ENCODE data around the gene CERKL.

Gene CERKL

DNA sequence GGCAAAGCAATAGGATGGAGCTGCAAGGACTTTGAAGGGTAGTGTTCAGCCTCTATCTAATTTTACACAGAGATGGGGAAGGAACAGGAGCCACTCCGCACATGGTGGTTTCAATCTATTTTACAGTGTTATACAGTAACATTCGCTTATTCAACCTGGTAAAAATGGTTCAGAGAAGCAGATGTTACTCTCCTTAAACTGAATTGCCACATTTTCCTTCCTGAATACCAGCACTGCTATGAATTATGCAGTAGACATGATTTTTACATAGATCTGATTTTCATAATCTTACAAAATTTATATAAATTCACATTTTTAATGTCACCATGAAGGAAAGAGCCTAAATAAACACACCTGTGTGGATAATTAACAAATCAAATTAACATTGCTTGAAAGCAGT lies 114.7 kb downstream of the CERKL start:
- H3K4me3 ChIP-seq (ENCODE audit: low read depth, low read length, poor library complexity, severe bottlenecking) = no peak overlapping the region
- H3K79me2 ChIP-seq (ENCODE audit: insufficient read depth, low read length) = no peaks in the 10 kb centered on the region
- H3K36me3 ChIP-seq (ENCODE audit: insufficient read depth, low read length) = peaks cover 31% of the 10 kb centered on the region
- H3K27me3 ChIP-seq (ENCODE audit: insufficient read depth, low read length) = no peaks in the 10 kb centered on the region
- no peak overlapping the region for H2AFZ ChIP-seq (ENCODE audit: low read length)
- H4K20me1 ChIP-seq (ENCODE audit: insufficient read depth, low read length) = no peaks in the 10 kb centered on the region
- no peaks in the 10 kb centered on the region; the same call in 1 of the 2 replicates for H3F3A ChIP-seq (ENCODE audit: insufficient read depth, low read length)
- H3K9me2 ChIP-seq (ENCODE audit: low read depth, low read length) = no peaks in the 10 kb centered on the region
- no peak overlapping the region for H3K27ac ChIP-seq (ENCODE audit: low read depth, low read length, poor library complexity, severe bottlenecking)
- H3K9ac ChIP-seq (ENCODE audit: low read length) = no peak overlapping the region
- H3K9me3 ChIP-seq (ENCODE audit: low read length) = no peaks in the 10 kb centered on the region
- no peak overlapping the region for H3K4me2 ChIP-seq (ENCODE audit: low read length)
- H3K4me1 ChIP-seq (ENCODE audit: insufficient read depth, low read length, severe bottlenecking) = no peaks in the 10 kb centered on the region
- TF ChIP-seq EZH2 (IDR thresholded peaks at IDR 0.05; ENCODE audit: borderline replicate concordance, low read length) = no peak
- TF ChIP-seq, protein P1, sequence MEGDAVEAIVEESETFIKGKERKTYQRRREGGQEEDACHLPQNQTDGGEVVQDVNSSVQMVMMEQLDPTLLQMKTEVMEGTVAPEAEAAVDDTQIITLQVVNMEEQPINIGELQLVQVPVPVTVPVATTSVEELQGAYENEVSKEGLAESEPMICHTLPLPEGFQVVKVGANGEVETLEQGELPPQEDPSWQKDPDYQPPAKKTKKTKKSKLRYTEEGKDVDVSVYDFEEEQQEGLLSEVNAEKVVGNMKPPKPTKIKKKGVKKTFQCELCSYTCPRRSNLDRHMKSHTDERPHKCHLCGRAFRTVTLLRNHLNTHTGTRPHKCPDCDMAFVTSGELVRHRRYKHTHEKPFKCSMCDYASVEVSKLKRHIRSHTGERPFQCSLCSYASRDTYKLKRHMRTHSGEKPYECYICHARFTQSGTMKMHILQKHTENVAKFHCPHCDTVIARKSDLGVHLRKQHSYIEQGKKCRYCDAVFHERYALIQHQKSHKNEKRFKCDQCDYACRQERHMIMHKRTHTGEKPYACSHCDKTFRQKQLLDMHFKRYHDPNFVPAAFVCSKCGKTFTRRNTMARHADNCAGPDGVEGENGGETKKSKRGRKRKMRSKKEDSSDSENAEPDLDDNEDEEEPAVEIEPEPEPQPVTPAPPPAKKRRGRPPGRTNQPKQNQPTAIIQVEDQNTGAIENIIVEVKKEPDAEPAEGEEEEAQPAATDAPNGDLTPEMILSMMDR (IDR thresholded peaks at IDR 0.05; ENCODE audit: low read length) = no peak

DNA sequence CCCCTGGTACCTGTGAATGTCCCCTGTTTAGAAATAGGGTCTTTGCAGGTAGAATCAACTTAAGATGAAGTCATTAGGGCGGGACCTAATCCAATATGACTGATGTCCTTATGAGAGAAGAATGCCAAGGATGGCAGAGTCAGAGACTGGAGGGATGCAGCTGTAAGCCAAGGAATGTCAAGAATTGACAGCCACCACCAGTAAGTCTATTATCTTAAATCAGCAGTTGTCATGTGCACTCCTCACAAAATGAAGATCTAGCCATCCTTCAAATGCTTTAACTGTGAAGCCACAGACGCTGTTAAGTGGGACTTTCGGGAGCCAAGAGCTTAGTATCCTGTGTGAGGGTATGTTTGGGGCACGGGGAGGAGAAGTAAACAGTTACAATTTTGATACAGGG lies 116.5 kb downstream of the CERKL start:
- Histone ChIP-seq H3K9ac (ENCODE audit: low read length) (no peak overlapping the region), H3F3A (ENCODE audit: insufficient read depth, low read length) (no peaks in the 10 kb centered on the region; the same call in 1 of the 2 replicates), H3K36me3 (ENCODE audit: insufficient read depth, low read length) (peaks cover 48% of the 10 kb centered on the region), H3K4me2 (ENCODE audit: low read length) (no peak overlapping the region), H2AFZ (ENCODE audit: low read length) (no peak overlapping the region), H3K4me1 (ENCODE audit: insufficient read depth, low read length, severe bottlenecking) (no peaks in the 10 kb centered on the region), H3K79me2 (ENCODE audit: insufficient read depth, low read length) (no peaks in the 10 kb centered on the region), H3K27me3 (ENCODE audit: insufficient read depth, low read length) (no peaks in the 10 kb centered on the region), H3K27ac (ENCODE audit: low read depth, low read length, poor library complexity, severe bottlenecking) (no peak overlapping the region), H3K4me3 (ENCODE audit: low read depth, low read length, poor library complexity, severe bottlenecking) (no peak overlapping the region), H4K20me1 (ENCODE audit: insufficient read depth, low read length) (no peaks in the 10 kb centered on the region), H3K9me3 (ENCODE audit: low read length) (no peaks in the 10 kb centered on the region), H3K9me2 (ENCODE audit: low read depth, low read length) (no peaks in the 10 kb centered on the region)
- TF ChIP-seq EZH2 (IDR thresholded peaks at IDR 0.05; ENCODE audit: borderline replicate concordance, low read length) = no peak
- TF ChIP-seq, protein P1 (IDR thresholded peaks at IDR 0.05; ENCODE audit: low read length) = no peak

DNA sequence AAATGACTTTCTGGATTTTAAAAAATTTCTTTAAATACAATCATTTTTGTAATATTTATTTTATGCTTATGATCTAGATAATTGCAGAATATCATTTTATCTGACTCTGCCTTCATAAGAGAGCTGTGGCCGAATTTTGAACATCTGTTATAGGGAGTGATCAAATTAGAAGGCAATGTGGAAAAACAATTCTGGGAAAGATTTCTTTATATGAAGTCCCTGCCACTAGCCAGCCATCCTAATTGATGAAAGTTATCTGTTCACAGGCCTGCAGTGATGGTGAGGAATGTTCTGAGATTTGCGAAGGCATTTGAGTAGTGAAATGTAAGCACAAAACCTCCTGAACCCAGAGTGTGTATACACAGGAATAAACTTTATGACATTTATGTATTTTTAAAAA lies 120.2 kb downstream of the CERKL start:
- H3K79me2 ChIP-seq (ENCODE audit: insufficient read depth, low read length) = no peaks in the 10 kb centered on the region
- H3K27me3 ChIP-seq (ENCODE audit: insufficient read depth, low read length) = no peaks in the 10 kb centered on the region
- no peaks in the 10 kb centered on the region; the same call in 1 of the 2 replicates for H3F3A ChIP-seq (ENCODE audit: insufficient read depth, low read length)
- H3K4me2 ChIP-seq (ENCODE audit: low read length) = no peak overlapping the region
- H3K9ac ChIP-seq (ENCODE audit: low read length) = no peak overlapping the region
- H3K36me3 ChIP-seq (ENCODE audit: insufficient read depth, low read length) = peaks cover 82% of the 10 kb centered on the region
- TF ChIP-seq, protein P1 (IDR thresholded peaks at IDR 0.05; ENCODE audit: low read length) = no peak
- no peak for TF ChIP-seq EZH2 (IDR thresholded peaks at IDR 0.05; ENCODE audit: borderline replicate concordance, low read length)
- no peak overlapping the region for H3K27ac ChIP-seq (ENCODE audit: low read depth, low read length, poor library complexity, severe bottlenecking)
- no peak overlapping the region for H2AFZ ChIP-seq (ENCODE audit: low read length)
- no peaks in the 10 kb centered on the region for H3K9me3 ChIP-seq (ENCODE audit: low read length)
- no peak overlapping the region for H3K4me3 ChIP-seq (ENCODE audit: low read depth, low read length, poor library complexity, severe bottlenecking)
- no peaks in the 10 kb centered on the region for H4K20me1 ChIP-seq (ENCODE audit: insufficient read depth, low read length)
- H3K9me2 ChIP-seq (ENCODE audit: low read depth, low read length) = no peaks in the 10 kb centered on the region
- H3K4me1 ChIP-seq (ENCODE audit: insufficient read depth, low read length, severe bottlenecking) = no peaks in the 10 kb centered on the region

All from OCI-LY1 (cell line).